ENCODE data around the gene METTL21C.

GRCh38 chr13:102667911-102668310 is 26.9 kb downstream of the METTL21C start:
- TF ChIP-seq EZH2 (IDR thresholded peaks at IDR 0.05; ENCODE audit: low read length), result no peak
- no peak for TF ChIP-seq CTCF (optimal IDR thresholded peaks at IDR 0.05 in 1 of 3, IDR thresholded peaks at IDR 0.05 in 1 of 3, conservative IDR thresholded peaks at IDR 0.05 in 1 of 3; ENCODE audit: extremely low read depth in 1 of 3, insufficient read depth in 2 of 3, low read length in 3 of 3)

Measured in keratinocyte (primary cell).